Measurements from ENCODE around the gene PANK1.

PANK1 gene

GRCh38 chr10:89670926-89671325, 25.9 kb upstream of the PANK1 start:
- Histone ChIP-seq H3K9me2 (replicated peaks; ENCODE audit: insufficient read depth, low read length) (no peaks in the 10 kb centered on the region), H3K4me2 (ENCODE audit: low read depth, low read length, poor library complexity, severe bottlenecking) (no peak overlapping the region), H4K20me1 (ENCODE audit: low read depth, low read length) (no peaks in the 10 kb centered on the region), H3K36me3 (ENCODE audit: low read length) (no peaks in the 10 kb centered on the region), H3K79me2 (ENCODE audit: insufficient read depth, low read length) (no peaks in the 10 kb centered on the region), H3K9ac (ENCODE audit: low read length) (no peak overlapping the region), H3K27ac (ENCODE audit: low read depth, low read length) (no peak overlapping the region), H2AFZ (ENCODE audit: low read depth, low read length, severe bottlenecking) (no peak overlapping the region), H3K9me3 (ENCODE audit: insufficient read depth, low read length) (no peaks in the 10 kb centered on the region), H3K27me3 (ENCODE audit: low read length) (no peaks in the 10 kb centered on the region), H3F3A (ENCODE audit: insufficient read depth) (no peaks in the 10 kb centered on the region), H3K4me3 (ENCODE audit: insufficient read depth, low read length, poor library complexity, severe bottlenecking) (no peak overlapping the region)
- TF ChIP-seq CTCF (IDR thresholded peaks at IDR 0.05; ENCODE audit: insufficient read depth, low read length, poor library complexity, severe bottlenecking) = no peak
- TF ChIP-seq EZH2phosphoT487 (conservative IDR thresholded peaks at IDR 0.05; ENCODE audit: low read length) = no peak

- TF ChIP-seq EZH2phosphoT487 (conservative IDR thresholded peaks at IDR 0.05; ENCODE audit: low read length) (no peak), CTCF (IDR thresholded peaks at IDR 0.05; ENCODE audit: insufficient read depth, low read length, poor library complexity, severe bottlenecking) (no peak)
- Histone ChIP-seq H3K27ac (ENCODE audit: low read depth, low read length) (no peak overlapping the region), H3K9me3 (ENCODE audit: insufficient read depth, low read length) (no peaks in the 10 kb centered on the region)
Measured at GRCh38 chr10:89669985-89670384, 24.9 kb upstream of the PANK1 start.

GRCh38 chr10:89668386-89669071, 23.5 kb upstream of the PANK1 start:
- H2AFZ ChIP-seq (ENCODE audit: low read depth, low read length, severe bottlenecking) = no peak overlapping the region
- no peak overlapping the region for H3K27ac ChIP-seq (ENCODE audit: low read depth, low read length)
- no peak for TF ChIP-seq CTCF (IDR thresholded peaks at IDR 0.05; ENCODE audit: insufficient read depth, low read length, poor library complexity, severe bottlenecking)
- no peak for TF ChIP-seq EZH2phosphoT487 (conservative IDR thresholded peaks at IDR 0.05; ENCODE audit: low read length)
- H3K4me3 ChIP-seq (ENCODE audit: insufficient read depth, low read length, poor library complexity, severe bottlenecking) = no peak overlapping the region
- H3K4me2 ChIP-seq (ENCODE audit: low read depth, low read length, poor library complexity, severe bottlenecking) = no peak overlapping the region
- no peak overlapping the region for H3K9ac ChIP-seq (ENCODE audit: low read length)
- H3K9me3 ChIP-seq (ENCODE audit: insufficient read depth, low read length) = no peaks in the 10 kb centered on the region
- no peaks in the 10 kb centered on the region for H3F3A ChIP-seq (ENCODE audit: insufficient read depth)
- H3K9me2 ChIP-seq (replicated peaks; ENCODE audit: insufficient read depth, low read length) = no peaks in the 10 kb centered on the region
- no peaks in the 10 kb centered on the region for H4K20me1 ChIP-seq (ENCODE audit: low read depth, low read length)
- H3K79me2 ChIP-seq (ENCODE audit: insufficient read depth, low read length) = no peaks in the 10 kb centered on the region
- no peaks in the 10 kb centered on the region for H3K27me3 ChIP-seq (ENCODE audit: low read length)
- no peaks in the 10 kb centered on the region for H3K36me3 ChIP-seq (ENCODE audit: low read length)

More at GRCh38 chr10:89669985-89670384, 24.9 kb upstream of the PANK1 start:
- Histone ChIP-seq H4K20me1 (ENCODE audit: low read depth, low read length) (no peaks in the 10 kb centered on the region), H3K4me3 (ENCODE audit: insufficient read depth, low read length, poor library complexity, severe bottlenecking) (no peak overlapping the region), H3K9me2 (replicated peaks; ENCODE audit: insufficient read depth, low read length) (no peaks in the 10 kb centered on the region), H2AFZ (ENCODE audit: low read depth, low read length, severe bottlenecking) (no peak overlapping the region), H3F3A (ENCODE audit: insufficient read depth) (no peaks in the 10 kb centered on the region), H3K79me2 (ENCODE audit: insufficient read depth, low read length) (no peaks in the 10 kb centered on the region), H3K4me2 (ENCODE audit: low read depth, low read length, poor library complexity, severe bottlenecking) (no peak overlapping the region), H3K27me3 (ENCODE audit: low read length) (no peaks in the 10 kb centered on the region), H3K36me3 (ENCODE audit: low read length) (no peaks in the 10 kb centered on the region), H3K9ac (ENCODE audit: low read length) (no peak overlapping the region)

All from SU-DHL-6 (cell line).